Esophagus muscularis mucosa (tissue), 4 donors: ENCODE results near the gene NR2F1-AS1. TPM values are rescaled to one million over a fixed set of nuclear protein-coding genes. Genes with fewer than 3 reads are reported as not detected.

Experiments used
- DNase-seq: peaks from one replicate; pipeline ENCODE4 v3.0.0-alpha.2; 2017; ENCODE audit errors: extremely low spot score
- H3K27ac ChIP-seq, 4 donors: fragments of 200-600 bp; sonication (generic); replicated peaks in 1 of 4; 1 replicate in 3 of 4; 2 replicates in 1 of 4; pipeline ENCODE4 v1.5.1; 2016 to 2019; ENCODE audit warnings: mild to moderate bottlenecking in 1 of 4
- H3K27me3 ChIP-seq, 4 donors: fragments of 200-600 bp; sonication (generic); one replicate each; pipeline versions ENCODE4 v1.5.1 to v1.6.0; 2016 to 2019
- H3K36me3 ChIP-seq, 4 donors: fragments of 200-600 bp; sonication (generic); one replicate each; pipeline ENCODE4 v1.5.1; 2016 to 2019
- H3K4me1 ChIP-seq, 4 donors: fragments of 200-600 bp; sonication (generic); one replicate each; pipeline ENCODE4 v1.5.1; 2016 to 2019
- H3K4me3 ChIP-seq, 4 donors: fragments of 200-600 bp; sonication (generic); 1 replicate in 2 of 4; 2 replicates in 2 of 4; pipeline ENCODE4 v1.5.1; 2016 to 2019; ENCODE audit warnings: mild to moderate bottlenecking in 4 of 4, moderate library complexity in 1 of 4
- H3K9me3 ChIP-seq, 4 donors: fragments of 200-600 bp; sonication (generic); 1 replicate in 3 of 4; 2 replicates in 1 of 4; pipeline ENCODE4 v1.5.1; 2016 to 2019
- EP300 ChIP-seq: sonication (generic); formaldehyde crosslinking; IDR thresholded peaks from one replicate; pipeline ENCODE4 v1.6.1; 2017; ENCODE audit warnings: antibody characterized with exemption
- POLR2A ChIP-seq: fragments of 450-650 bp; IDR thresholded peaks from one replicate; pipeline ENCODE4 v1.6.1; 2017; ENCODE audit warnings: antibody characterized with exemption, moderate library complexity, mild to moderate bottlenecking, low read depth
- POLR2AphosphoS5 ChIP-seq, 2 donors: sonication (generic); formaldehyde crosslinking; IDR thresholded peaks; one replicate each; pipeline ENCODE4 v1.6.1; 2017; ENCODE audit warnings: antibody characterized with exemption in 2 of 2
- WGBS: methylation state at CpG from one replicate; pipeline ENCODE4 v1.1.5; 2018; 5-methylcytosine and 5-hydroxymethylcytosine counted together
- intact Hi-C: fragments of 100-400 bp; cut with DNase I; formaldehyde crosslinking; loops from one replicate; pipeline ENCODE4 v1.15.1; 2023
- total RNA-seq, 4 donors: library from RNA; depleted of rRNA; stranded (reverse); fragments of >200 nt; gene quantifications; one replicate each; pipeline versions ENCODE4 v1.1.0 to v1.2.1, GENCODE V29; 2016
- TF ChIP-seq, protein P1 (sequence below), 3 experiments: fragments of 200-600 bp in 2 of 3; fragments of 450-650 bp in 1 of 3; sonication (generic) in 2 of 3; IDR thresholded peaks; one replicate each; pipeline ENCODE4 v1.5.1; 2017 to 2019; ENCODE audit warnings: antibody characterized with exemption in 3 of 3, mild to moderate bottlenecking in 2 of 3, moderate library complexity in 1 of 3

The NR2F1-AS1 gene
- total RNA-seq, 4 donors from 2014 or later = 8.6 to 22.8 (median 9.5) TPM

DNA sequence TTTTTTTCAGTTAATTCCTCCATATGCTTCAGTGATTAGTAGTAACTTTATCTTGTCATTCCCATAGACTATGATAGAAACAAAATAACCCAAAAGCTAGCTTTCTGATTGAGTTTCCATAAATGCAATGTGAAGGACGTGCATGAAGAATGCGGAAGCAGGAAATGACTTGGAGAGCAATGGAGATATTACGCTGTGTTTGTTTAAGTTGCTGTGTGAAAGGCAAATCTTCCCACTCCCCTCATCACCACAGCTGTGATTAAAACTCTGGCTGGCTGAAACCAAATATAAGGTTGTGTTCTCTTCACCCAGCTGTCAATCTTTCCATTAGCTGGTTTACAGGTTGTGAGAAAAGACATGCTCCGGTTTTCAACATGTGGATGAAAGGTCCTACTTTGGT is 83.9 kb downstream of the NR2F1-AS1 start:
- TF ChIP-seq EP300 = no peak
- TF ChIP-seq POLR2A = no peak
- no peak for TF ChIP-seq POLR2AphosphoS5 (IDR thresholded peaks at IDR 0.05)
- TF ChIP-seq, protein P1, sequence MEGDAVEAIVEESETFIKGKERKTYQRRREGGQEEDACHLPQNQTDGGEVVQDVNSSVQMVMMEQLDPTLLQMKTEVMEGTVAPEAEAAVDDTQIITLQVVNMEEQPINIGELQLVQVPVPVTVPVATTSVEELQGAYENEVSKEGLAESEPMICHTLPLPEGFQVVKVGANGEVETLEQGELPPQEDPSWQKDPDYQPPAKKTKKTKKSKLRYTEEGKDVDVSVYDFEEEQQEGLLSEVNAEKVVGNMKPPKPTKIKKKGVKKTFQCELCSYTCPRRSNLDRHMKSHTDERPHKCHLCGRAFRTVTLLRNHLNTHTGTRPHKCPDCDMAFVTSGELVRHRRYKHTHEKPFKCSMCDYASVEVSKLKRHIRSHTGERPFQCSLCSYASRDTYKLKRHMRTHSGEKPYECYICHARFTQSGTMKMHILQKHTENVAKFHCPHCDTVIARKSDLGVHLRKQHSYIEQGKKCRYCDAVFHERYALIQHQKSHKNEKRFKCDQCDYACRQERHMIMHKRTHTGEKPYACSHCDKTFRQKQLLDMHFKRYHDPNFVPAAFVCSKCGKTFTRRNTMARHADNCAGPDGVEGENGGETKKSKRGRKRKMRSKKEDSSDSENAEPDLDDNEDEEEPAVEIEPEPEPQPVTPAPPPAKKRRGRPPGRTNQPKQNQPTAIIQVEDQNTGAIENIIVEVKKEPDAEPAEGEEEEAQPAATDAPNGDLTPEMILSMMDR (IDR thresholded peaks at IDR 0.05) = no peak
- no peak for DNase-seq
- Histone ChIP-seq H3K9me3 (no peaks in the 10 kb centered on the region), H3K36me3 (no peaks in the 10 kb centered on the region), H3K27me3 (no peaks in the 10 kb centered on the region), H3K4me1 (no peaks in the 10 kb centered on the region), H3K4me3 (no peak overlapping the region), H3K27ac (no peak overlapping the region)
- intact Hi-C loops = no loop called here
- 88% methylated on average over 4 of the region's 4 CpGs for WGBS

DNA sequence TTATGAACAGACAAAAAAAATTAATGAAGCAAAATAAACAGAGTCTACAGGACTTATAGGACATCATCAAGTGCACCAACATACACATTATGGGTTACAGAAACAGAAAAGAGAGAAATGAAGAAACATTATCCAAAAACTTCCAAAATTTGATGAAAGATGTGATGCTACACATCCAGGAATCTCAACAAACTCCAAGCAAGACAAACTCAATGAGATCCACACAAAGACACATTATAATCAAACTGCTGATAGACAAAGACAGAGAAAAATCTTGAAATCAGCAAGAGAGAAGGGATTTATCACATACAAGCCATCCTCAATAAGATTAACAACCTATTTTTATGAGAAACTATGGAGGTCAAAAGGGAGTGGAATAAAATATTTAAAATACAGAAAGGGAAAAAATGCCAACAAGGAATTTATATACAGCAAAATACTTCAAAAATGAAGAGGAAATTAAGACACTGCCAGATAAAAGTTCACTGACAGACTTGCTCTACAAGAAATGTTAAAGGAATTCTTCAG is 101.0 kb downstream of the NR2F1-AS1 start:
- H3K27me3 ChIP-seq = no peaks in the 10 kb centered on the region
- intact Hi-C loops = no loop called here
- H3K4me3 ChIP-seq = no peak overlapping the region
- peaks cover 0 to 10% (median 5%) of the 10 kb centered on the region in 4 donors for H3K9me3 ChIP-seq
- H3K36me3 ChIP-seq = peaks cover 0 to 6% (median 0%) of the 10 kb centered on the region in 4 donors
- TF ChIP-seq, protein P1 (IDR thresholded peaks at IDR 0.05) = no peak
- no peak for TF ChIP-seq EP300
- TF ChIP-seq POLR2A = no peak
- no peak for TF ChIP-seq POLR2AphosphoS5 (IDR thresholded peaks at IDR 0.05)
- H3K27ac ChIP-seq = no peak overlapping the region
- no peak for DNase-seq
- H3K4me1 ChIP-seq = no peaks in the 10 kb centered on the region

DNA sequence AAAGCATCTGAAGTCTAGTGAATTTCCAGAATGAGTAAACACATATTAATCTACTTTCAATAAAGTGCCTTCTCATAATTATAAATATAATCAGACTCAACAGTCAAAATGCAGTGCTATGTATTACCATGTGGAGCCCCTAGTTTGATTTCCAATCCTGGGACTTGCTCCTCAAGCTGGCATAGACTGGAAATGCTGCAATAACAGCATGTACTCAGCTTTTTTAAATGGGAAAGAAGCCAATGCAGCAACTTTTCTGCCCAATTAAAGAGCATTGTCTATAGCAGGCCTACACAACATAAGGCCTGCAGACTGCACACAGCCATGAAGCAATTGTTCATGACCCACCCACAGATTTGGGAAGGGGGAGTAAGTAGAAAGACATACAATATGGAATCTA is 103.2 kb downstream of the NR2F1-AS1 start:
- intact Hi-C loops = no loop called here
- Histone ChIP-seq H3K27me3 (no peaks in the 10 kb centered on the region), H3K36me3 (peaks cover 0 to 6% (median 0%) of the 10 kb centered on the region in 4 donors), H3K4me1 (no peaks in the 10 kb centered on the region), H3K4me3 (no peak overlapping the region), H3K27ac (no peak overlapping the region), H3K9me3 (peaks cover 0 to 10% (median 5%) of the 10 kb centered on the region in 4 donors)
- TF ChIP-seq POLR2AphosphoS5 (IDR thresholded peaks at IDR 0.05) (no peak), POLR2A (no peak), EP300 (no peak)
- TF ChIP-seq, protein P1 (IDR thresholded peaks at IDR 0.05) = no peak
- no peak for DNase-seq

DNA sequence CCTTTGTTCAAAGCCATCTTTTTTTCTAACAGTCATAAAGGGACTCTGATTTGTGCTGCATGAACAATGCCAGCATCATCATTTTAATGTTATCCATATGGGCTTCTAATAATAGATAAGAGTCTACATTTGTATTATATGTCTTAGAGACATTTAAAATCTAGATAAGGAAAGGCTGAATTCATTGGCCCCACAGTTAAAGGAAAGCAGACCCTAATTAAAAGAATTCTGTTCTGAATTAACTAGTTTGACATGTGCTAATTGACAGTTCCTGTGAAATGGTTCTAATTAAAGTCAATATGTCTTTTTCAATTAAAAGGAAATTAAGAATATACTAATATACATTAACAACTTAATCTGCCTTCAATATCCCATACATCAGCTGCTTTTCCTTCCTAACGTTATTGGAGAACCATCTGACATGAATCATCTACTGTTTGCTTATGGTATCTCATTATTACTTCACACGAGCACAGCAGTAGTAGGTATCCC is 104.7 kb downstream of the NR2F1-AS1 start:
- no peak for DNase-seq
- no peaks in the 10 kb centered on the region for H3K27me3 ChIP-seq
- H3K9me3 ChIP-seq = peaks cover 0 to 10% (median 5%) of the 10 kb centered on the region in 4 donors
- intact Hi-C loops = no loop called here
- H3K4me1 ChIP-seq = no peaks in the 10 kb centered on the region
- no peak overlapping the region for H3K27ac ChIP-seq
- TF ChIP-seq POLR2AphosphoS5 (IDR thresholded peaks at IDR 0.05) (no peak), POLR2A (no peak), EP300 (no peak)
- TF ChIP-seq, protein P1 (IDR thresholded peaks at IDR 0.05) = no peak
- WGBS = 73% methylated on average over 2 of the region's 2 CpGs
- no peaks in the 10 kb centered on the region for H3K36me3 ChIP-seq
- H3K4me3 ChIP-seq = no peak overlapping the region

DNA sequence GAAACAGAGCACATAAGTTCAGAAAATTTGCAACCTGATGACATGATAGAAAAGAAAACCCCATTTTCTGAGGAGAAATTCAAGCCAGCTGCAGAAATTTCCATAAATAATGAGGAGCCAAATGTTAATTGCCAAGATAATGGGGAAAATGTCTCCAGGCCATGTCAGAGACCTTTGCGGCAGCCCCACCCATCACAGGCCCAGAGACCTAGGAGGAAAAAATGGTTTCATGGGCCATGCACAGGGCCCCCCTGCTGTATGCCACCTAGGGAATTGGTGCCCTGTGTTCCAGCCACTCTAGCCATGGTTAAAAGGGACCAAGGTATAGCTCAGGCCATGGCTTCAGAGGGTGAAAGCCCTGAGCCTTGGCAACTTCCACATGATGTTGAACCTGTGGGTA is 118.1 kb downstream of the NR2F1-AS1 start:
- Histone ChIP-seq H3K36me3 (no peaks in the 10 kb centered on the region), H3K27ac (no peak overlapping the region), H3K9me3 (peaks cover 0 to 9% (median 5%) of the 10 kb centered on the region in 4 donors), H3K27me3 (no peaks in the 10 kb centered on the region), H3K4me3 (no peak overlapping the region), H3K4me1 (no peaks in the 10 kb centered on the region)
- WGBS = 100% methylated on average over 1 of the region's 1 CpG
- TF ChIP-seq, protein P1 (IDR thresholded peaks at IDR 0.05) = no peak
- TF ChIP-seq POLR2A (no peak), POLR2AphosphoS5 (IDR thresholded peaks at IDR 0.05) (no peak), EP300 (no peak)
- DNase-seq = no peak
- intact Hi-C loops = no loop called here
